ENCODE data around the gene RUNX2. TPM values are rescaled to one million over a fixed set of nuclear protein-coding genes. Genes with fewer than 3 reads are reported as not detected.
A peak's percentile ranks its signal among the peaks of the same experiment; 100 is the strongest.

RUNX2 gene
- total RNA-seq, 1 donor from 2014 or later: 3.7 TPM

GRCh38 chr6:45474376-45474775, 146.2 kb downstream of the RUNX2 start:
- no peak overlapping the region for H3K27ac ChIP-seq
- H3K4me3 ChIP-seq: no peak overlapping the region
- intact Hi-C loops (cut with DNase I): no loop called here
- no peak for TF ChIP-seq CTCF (IDR thresholded peaks at IDR 0.05)
- H3K4me1 ChIP-seq: peaks cover 13% of the 10 kb centered on the region
- DNase-seq (no peak), ATAC-seq (no peak)
- no peaks in the 10 kb centered on the region for H3K36me3 ChIP-seq
- H3K9me3 ChIP-seq: no peaks in the 10 kb centered on the region
- no peaks in the 10 kb centered on the region for H3K27me3 ChIP-seq (ENCODE audit: low read depth)

GRCh38 chr6:45476341-45476740, 148.2 kb downstream of the RUNX2 start:
- peaks cover 31% of the 10 kb centered on the region for H3K4me1 ChIP-seq
- no peak for TF ChIP-seq CTCF (IDR thresholded peaks at IDR 0.05)
- DNase-seq (no peak), ATAC-seq (no peak)
- no peak overlapping the region for H3K4me3 ChIP-seq
- intact Hi-C loops (cut with DNase I): no loop called here
- no peaks in the 10 kb centered on the region for H3K36me3 ChIP-seq
- no peaks in the 10 kb centered on the region for H3K9me3 ChIP-seq
- no peaks in the 10 kb centered on the region for H3K27me3 ChIP-seq (ENCODE audit: low read depth)
- no peak overlapping the region for H3K27ac ChIP-seq

- peak; percentile 12 to 55 for ATAC-seq
- H3K27ac ChIP-seq: no peak overlapping the region
- H3K36me3 ChIP-seq: no peaks in the 10 kb centered on the region
- H3K27me3 ChIP-seq (ENCODE audit: low read depth): no peaks in the 10 kb centered on the region
- no peaks in the 10 kb centered on the region for H3K9me3 ChIP-seq
- TF ChIP-seq CTCF (IDR thresholded peaks at IDR 0.05): no peak
- no peak for DNase-seq
- H3K4me1 ChIP-seq: peaks cover 33% of the 10 kb centered on the region
- no peak overlapping the region for H3K4me3 ChIP-seq
- intact Hi-C loops (cut with DNase I): no loop called here
Measured at GRCh38 chr6:45477278-45477677, 149.1 kb downstream of the RUNX2 start.

GRCh38 chr6:45477790-45478189, 149.7 kb downstream of the RUNX2 start:
- no peaks in the 10 kb centered on the region for H3K27me3 ChIP-seq (ENCODE audit: low read depth)
- H3K9me3 ChIP-seq: no peaks in the 10 kb centered on the region
- H3K4me3 ChIP-seq: no peak overlapping the region
- no peak for TF ChIP-seq CTCF (IDR thresholded peaks at IDR 0.05)
- intact Hi-C loops (cut with DNase I): no loop called here
- DNase-seq (no peak), ATAC-seq (no peak)
- H3K27ac ChIP-seq: no peak overlapping the region
- no peaks in the 10 kb centered on the region for H3K36me3 ChIP-seq
- H3K4me1 ChIP-seq: peaks cover 33% of the 10 kb centered on the region

GRCh38 chr6:45478240-45478639, 150.1 kb downstream of the RUNX2 start:
- H3K4me3 ChIP-seq: no peak overlapping the region
- H3K27ac ChIP-seq: no peak overlapping the region
- TF ChIP-seq CTCF (IDR thresholded peaks at IDR 0.05): no peak
- ATAC-seq (peak; percentile 43 to 63), DNase-seq (no peak)
- no peaks in the 10 kb centered on the region for H3K9me3 ChIP-seq
- peaks cover 33% of the 10 kb centered on the region for H3K4me1 ChIP-seq
- intact Hi-C loops (cut with DNase I): no loop called here
- no peaks in the 10 kb centered on the region for H3K36me3 ChIP-seq
- H3K27me3 ChIP-seq (ENCODE audit: low read depth): no peaks in the 10 kb centered on the region

Measured in lower lobe of right lung (tissue), 2 donors.